MCF 10A (cell line): ENCODE data around the gene QPCTL. TPM values are rescaled to one million over a fixed set of nuclear protein-coding genes. Genes with fewer than 3 reads are reported as not detected.

ENCODE experiments used
- BruUV-seq: library from RNA; stranded (reverse); fragments of 400-500 nt; replicated peaks from 2 replicates; lab custom pipeline; 2021; lab: Mats Ljungman, UMichigan
- CTCF ChIA-PET: fragments of 300-600 bp; sonication (Branson Sonifier 250); formaldehyde crosslinking; extraction: SDS; loops from one replicate; lab custom pipeline; 2021; ENCODE audit warnings: antibody characterized with exemption, inconsistent platforms; lab: Yijun Ruan, JAX
- POLR2A ChIA-PET: fragments of 300-600, 350-650 bp; sonication (Branson Sonifier 250); formaldehyde crosslinking; extraction: SDS; loops from one replicate; lab custom pipeline; 2020; ENCODE audit warnings: antibody characterized with exemption, inconsistent platforms; lab: Yijun Ruan, JAX
- DNase-seq: peaks from one replicate; pipeline ENCODE4 v3.0.0-alpha.2; 2018; ENCODE audit not compliant: unreplicated experiment
- H3K27ac Mint-ChIP-seq: one replicate; pipeline ENCODE4 v1.8.0; 2022; ENCODE audit warnings: mild to moderate bottlenecking, low read depth, mixed read lengths; ENCODE audit not compliant: unreplicated experiment
- H3K27me3 Mint-ChIP-seq: one replicate; pipeline ENCODE4 v1.8.0; 2022; ENCODE audit warnings: mixed read lengths; ENCODE audit not compliant: insufficient read depth, unreplicated experiment
- H3K36me3 Mint-ChIP-seq: one replicate; pipeline ENCODE4 v1.8.0; 2022; ENCODE audit warnings: mild to moderate bottlenecking, moderate library complexity, mixed read lengths; ENCODE audit not compliant: insufficient read depth, unreplicated experiment
- H3K4me1 Mint-ChIP-seq: one replicate; pipeline ENCODE4 v1.8.0; 2022; ENCODE audit warnings: mixed read lengths; ENCODE audit not compliant: insufficient read depth, unreplicated experiment
- H3K4me3 Mint-ChIP-seq: one replicate; pipeline ENCODE4 v1.8.0; 2022; ENCODE audit warnings: mild to moderate bottlenecking, moderate library complexity, mixed read lengths; ENCODE audit not compliant: unreplicated experiment
- H3K9me3 Mint-ChIP-seq: one replicate; pipeline ENCODE4 v1.8.0; 2022; ENCODE audit warnings: mixed read lengths; ENCODE audit not compliant: unreplicated experiment
- CTCF ChIP-seq: fragments of 200-600 bp; IDR thresholded peaks from one replicate; pipeline ENCODE4 v1.8.0; 2022; ENCODE audit warnings: antibody characterized with exemption, mild to moderate bottlenecking; ENCODE audit not compliant: unreplicated experiment
- intact Hi-C: fragments of 100-400 bp; cut with micrococcal nuclease; formaldehyde crosslinking; loops from 2 replicates; pipeline ENCODE4 v1.14.1; 2022
- total RNA-seq: library from RNA; stranded (reverse); gene quantifications from 2 replicates; pipeline ENCODE4 v1.2.3, GENCODE V29; 2022

QPCTL gene
- total RNA-seq, 1 experiment from 2014 or later, result 14.9 TPM

DNA sequence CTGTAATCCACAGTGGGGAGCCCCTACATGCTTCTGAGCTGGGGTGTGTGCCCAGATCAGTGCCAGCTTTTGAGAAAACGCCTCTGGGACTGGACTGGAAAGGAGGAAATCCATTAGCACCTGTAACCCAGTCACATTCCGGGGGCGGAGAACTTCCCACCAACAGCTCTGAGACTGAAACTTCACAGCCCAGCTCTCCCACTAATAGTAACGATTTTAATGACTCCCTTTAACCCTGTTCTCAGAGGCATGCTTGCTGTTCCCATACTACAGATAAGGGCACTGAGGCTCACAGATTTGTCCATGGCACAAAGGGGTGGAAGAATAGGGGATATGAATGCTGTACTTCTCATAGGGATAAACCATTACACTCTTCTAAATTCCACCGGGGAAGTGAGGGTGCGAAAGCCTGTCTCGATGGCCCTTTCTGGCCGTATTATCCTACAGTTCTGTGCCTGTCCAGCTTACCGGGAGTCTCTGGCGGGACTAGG, 37.4 kb downstream of the QPCTL start:
- H3K4me3 Mint-ChIP-seq, result peak overlapping the region; percentile 99

GRCh38 chr19:45730368-45731288, 38.2 kb downstream of the QPCTL start, which contains the start of gene FBXO46:
Gene FBXO46 (minus strand): TSS chr19:45730896. CDS start chr19:45713495, 17,401 bp downstream.
- peaks cover 16% of the 10 kb centered on the region for H3K36me3 Mint-ChIP-seq
- POLR2A ChIA-PET, result interaction anchor here (0.6 to 3.6 kb wide), 21 partner anchors 9 to 275 kb away, joined by 3 to 89 read pairs (median 3); partner anchors contain the start of genes CCDC61, DMPK, QPCTL and SIX5
- H3K27ac Mint-ChIP-seq, result peak within 1 kb of the TSS; percentile 82
- no peaks in the 10 kb centered on the region for H3K9me3 Mint-ChIP-seq
- CTCF ChIA-PET, result interaction anchor here (0.5 to 2.8 kb wide), 9 partner anchors 13 to 1541 kb away, joined by 3 to 12 read pairs (median 4); partner anchors contain the start of genes IRF2BP1 and SIX5
- TF ChIP-seq CTCF, result no peak
- peak; percentile 99 for DNase-seq
- no TSS peak for BruUV-seq
- peaks cover 13% of the 10 kb centered on the region for H3K4me1 Mint-ChIP-seq
- intact Hi-C loops, result no loop called here
- H3K4me3 Mint-ChIP-seq, result peak within 1 kb of the TSS; percentile 99
- H3K27me3 Mint-ChIP-seq, result no peaks in the 10 kb centered on the region

More for the DNA sequence above, 37.4 kb downstream of the QPCTL start:
- Mint-ChIP-seq H3K36me3 (peaks cover 18% of the 10 kb centered on the region), H3K4me1 (peaks cover 13% of the 10 kb centered on the region), H3K27me3 (no peaks in the 10 kb centered on the region), H3K9me3 (no peaks in the 10 kb centered on the region), H3K27ac (peak overlapping the region; percentile 82)
- CTCF ChIA-PET, result interaction anchor here (0.6 to 2.8 kb wide), 8 partner anchors 13 to 1542 kb away, joined by 3 to 12 read pairs (median 5); partner anchors contain the start of genes QPCTL and SIX5
- DNase-seq, result peak; percentile 65
- no peak for TF ChIP-seq CTCF
- POLR2A ChIA-PET, result interaction anchor here (0.6 to 3.6 kb wide), 15 partner anchors 10 to 265 kb away, joined by 3 to 89 read pairs (median 4); partner anchors contain the start of genes CCDC61, DMPK, QPCTL and SIX5
- no TSS peak for BruUV-seq
- intact Hi-C loops, result no loop called here

DNA sequence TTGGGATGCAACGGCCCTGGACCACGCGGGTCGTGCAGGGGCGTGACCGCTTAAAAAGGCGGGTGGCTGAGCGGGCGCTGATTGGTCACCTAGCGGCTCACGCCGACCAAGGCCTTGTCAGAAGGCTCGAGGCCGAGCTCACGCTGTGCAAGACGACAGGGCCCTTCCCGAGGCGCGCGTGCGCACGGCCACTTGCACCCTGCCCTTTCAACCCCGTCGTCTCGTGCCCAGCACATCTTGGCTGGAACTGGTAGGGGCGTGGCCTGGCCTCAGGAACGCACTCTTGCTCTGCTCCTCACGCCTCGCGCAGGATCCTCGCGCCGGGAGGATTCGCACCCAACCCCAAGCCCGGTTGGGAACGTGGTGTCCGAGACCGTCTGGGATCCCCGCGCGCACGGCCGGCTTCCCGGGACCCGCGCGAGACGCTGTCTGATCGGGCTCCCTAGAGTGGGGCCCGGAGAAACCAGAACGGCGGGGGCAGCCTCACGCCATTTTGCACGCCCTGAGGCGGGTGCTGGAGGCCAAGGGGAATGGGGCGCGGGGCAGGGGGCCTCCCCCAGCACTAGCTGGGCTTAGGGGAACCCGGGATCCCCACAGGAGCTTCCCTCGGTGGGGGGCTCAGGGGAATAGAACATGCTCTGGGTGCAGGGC, 40.8 kb downstream of the QPCTL start, which contains the start of gene MEIOSIN:
Gene MEIOSIN, plus strand, starts transcription at position 280 of the 651 bp plus-strand sequence. CDS start 1,938 bp downstream, outside the sequence.
- ChIA-PET POLR2A (interaction anchor here (0.8 to 1.4 kb wide), 4 partner anchors 16 to 37 kb away, joined by 3 to 5 read pairs (median 4); no protein-coding TSS in a partner anchor), CTCF (no interaction called here)
- BruUV-seq, result no TSS peak
- no peaks in the 10 kb centered on the region for H3K9me3 Mint-ChIP-seq
- H3K27me3 Mint-ChIP-seq, result no peaks in the 10 kb centered on the region
- no peak within 1 kb of the TSS for H3K4me3 Mint-ChIP-seq
- intact Hi-C loops, result no loop called here
- DNase-seq, result no peak
- H3K36me3 Mint-ChIP-seq, result peaks cover 12% of the 10 kb centered on the region
- peaks cover 8% of the 10 kb centered on the region for H3K4me1 Mint-ChIP-seq
- TF ChIP-seq CTCF, result no peak
- no peak within 1 kb of the TSS for H3K27ac Mint-ChIP-seq
